OCI-LY7 (cell line): ENCODE results near the gene NEURL2. TPM values are rescaled to one million over a fixed set of nuclear protein-coding genes. Genes with fewer than 3 reads are reported as not detected.

Source experiments
- BruUV-seq: library from RNA; stranded (reverse); fragments of 400-500 nt; replicated peaks from 2 replicates; lab custom pipeline; 2021; lab: Mats Ljungman, UMichigan
- CTCF ChIA-PET: fragments of 300-600 bp; sonication (Branson Sonifier 250); formaldehyde crosslinking; loops from one replicate; lab custom pipeline; 2022; ENCODE audit warnings: antibody characterized with exemption; ENCODE audit not compliant: unreplicated experiment; lab: Charles Lee
- POLR2A ChIA-PET: fragments of 300-600 bp; sonication (Branson Sonifier 250); formaldehyde crosslinking; loops from one replicate; lab custom pipeline; 2022; ENCODE audit warnings: antibody characterized with exemption; lab: Charles Lee
- DNase-seq: peaks from one replicate; pipeline ENCODE4 v3.0.0-alpha.2; 2015; ENCODE audit warnings: low spot score
- H2AFZ ChIP-seq: fragments of 200-600 bp; sonication (generic), shearing (Covaris generic); 2 replicates; pipeline ENCODE4 v1.6.1; 2014; ENCODE audit warnings: mild to moderate bottlenecking, antibody characterized with exemption, low read length, moderate library complexity
- H3K27ac ChIP-seq: fragments of 200-600 bp; sonication (generic); 2 replicates; pipeline ENCODE4 v1.5.1; 2014; ENCODE audit warnings: mixed run types, low read depth, mild to moderate bottlenecking, moderate library complexity, low read length, inconsistent platforms; ENCODE audit not compliant: poor library complexity, severe bottlenecking
- H3K36me3 ChIP-seq: fragments of 200-600 bp; sonication (generic); 2 replicates; pipeline ENCODE4 v1.6.1; 2014; ENCODE audit warnings: mild to moderate bottlenecking, antibody characterized with exemption, low read length, moderate library complexity, mixed read lengths; ENCODE audit not compliant: insufficient read depth
- H3K4me1 ChIP-seq: fragments of 200-600 bp; sonication (generic); 2 replicates; pipeline ENCODE4 v1.5.1; 2014; ENCODE audit warnings: mild to moderate bottlenecking, low read length; ENCODE audit not compliant: insufficient read depth, poor library complexity, severe bottlenecking
- H3K4me2 ChIP-seq: fragments of 200-600 bp; sonication (generic); 2 replicates; pipeline ENCODE4 v1.6.1; 2014; ENCODE audit warnings: mild to moderate bottlenecking, low read length
- H3K4me3 ChIP-seq: fragments of 200-600 bp; sonication (generic); 2 replicates; pipeline ENCODE4 v1.5.1; 2014; ENCODE audit warnings: mild to moderate bottlenecking, low read depth, low read length; ENCODE audit not compliant: poor library complexity, severe bottlenecking
- H3K79me2 ChIP-seq: fragments of 200-600 bp; sonication (generic); 2 replicates; pipeline ENCODE4 v1.6.1; 2016; ENCODE audit warnings: low read depth, mild to moderate bottlenecking, low read length, moderate library complexity, mixed read lengths; ENCODE audit not compliant: insufficient read depth
- H3K9me2 ChIP-seq: fragments of 200-600 bp; sonication (generic); 2 replicates; pipeline ENCODE4 v1.6.1; 2016; ENCODE audit warnings: mild to moderate bottlenecking, low read length, mixed read lengths; ENCODE audit not compliant: insufficient read depth
- H3K9me3 ChIP-seq: fragments of 200-600 bp; sonication (generic); 2 replicates; pipeline ENCODE4 v1.6.1; 2014; ENCODE audit warnings: mild to moderate bottlenecking, mixed run types, low read length, mixed read lengths
- H4K20me1 ChIP-seq: fragments of 200-600 bp; sonication (generic); 2 replicates; pipeline ENCODE4 v1.6.1; 2014; ENCODE audit warnings: mild to moderate bottlenecking, antibody characterized with exemption, low read length, moderate library complexity, mixed read lengths; ENCODE audit not compliant: insufficient read depth
- EZH2phosphoT487 ChIP-seq: fragments of 200-600 bp; sonication (generic); IDR thresholded peaks from 2 replicates; pipeline ENCODE4 v1.6.1; 2018; ENCODE audit warnings: low read depth, borderline replicate concordance, mild to moderate bottlenecking, mixed run types, antibody characterized with exemption, low read length, moderate library complexity, mixed read lengths
- intact Hi-C: fragments of 100-400 bp; cut with micrococcal nuclease; formaldehyde crosslinking; loops from one replicate; pipeline ENCODE4 v1.10.0; 2022; ENCODE audit not compliant: unreplicated experiment
- total RNA-seq, 2 experiments: library from RNA; depleted of rRNA in 1 of 2; stranded (reverse); fragments of >200 nt in 1 of 2; shearing (Covaris generic) in 1 of 2; gene quantifications; 2 replicates each; pipeline ENCODE4 v1.2.3, GENCODE V29; 2014 to 2022
- TF ChIP-seq, protein P1 (sequence below): fragments of 200-600 bp; sonication (generic); conservative IDR thresholded peaks from 2 replicates; pipeline ENCODE4 v1.5.1; 2014; ENCODE audit warnings: mild to moderate bottlenecking, antibody characterized with exemption, low read length, moderate library complexity, mixed read lengths

The NEURL2 gene
- total RNA-seq, 2 experiments from 2014 or later: 9.9 to 10.7 TPM

DNA sequence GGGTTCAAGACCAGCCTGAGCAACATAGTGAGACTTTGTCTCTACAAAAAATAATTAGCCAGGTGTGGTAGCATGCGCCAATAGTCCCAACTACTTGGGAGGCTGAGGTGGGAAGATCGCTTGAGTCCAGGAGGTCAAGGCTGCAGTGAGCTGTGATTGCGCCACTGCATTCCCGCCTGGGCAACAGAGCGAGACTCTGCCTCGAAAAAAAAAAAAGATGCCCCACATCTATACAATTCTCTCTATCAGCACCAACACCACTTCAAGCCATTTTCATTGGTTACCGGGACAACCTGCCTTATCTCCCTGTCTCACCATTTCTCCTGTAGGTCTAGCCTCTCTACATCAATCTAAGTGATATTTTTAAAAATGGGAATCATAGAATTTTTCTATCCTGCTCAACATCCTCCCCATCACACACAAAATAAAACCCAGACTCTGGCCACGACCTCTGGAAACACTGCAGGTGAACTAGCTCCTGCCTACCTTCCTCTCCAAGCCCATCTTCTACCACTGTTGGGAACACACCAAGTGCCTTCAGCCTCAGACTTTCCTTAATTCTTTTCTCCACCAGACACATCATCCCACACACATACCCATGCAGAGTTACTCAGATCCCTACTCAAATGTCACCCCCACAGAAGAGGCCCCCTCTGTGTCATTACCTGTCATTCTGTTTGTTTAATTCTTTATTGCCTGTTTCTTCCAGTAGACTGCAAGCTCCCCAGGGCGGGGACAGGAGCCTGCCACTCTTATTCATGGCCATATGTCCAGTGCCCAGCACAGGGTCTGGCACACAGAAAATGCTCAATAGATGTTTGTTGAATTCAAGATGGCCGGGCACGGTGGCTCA is 30.6 kb upstream of the NEURL2 start:
- Histone ChIP-seq H3K79me2 (no peaks in the 10 kb centered on the region), H4K20me1 (no peaks in the 10 kb centered on the region), H3K4me2 (no peak overlapping the region), H3K27ac (no peak overlapping the region), H3K36me3 (no peaks in the 10 kb centered on the region), H2AFZ (no peak overlapping the region), H3K4me3 (no peak overlapping the region), H3K9me3 (no peaks in the 10 kb centered on the region), H3K4me1 (no peaks in the 10 kb centered on the region), H3K9me2 (no peaks in the 10 kb centered on the region)
- intact Hi-C loops: no loop called here
- BruUV-seq: no TSS peak
- TF ChIP-seq, protein P1, sequence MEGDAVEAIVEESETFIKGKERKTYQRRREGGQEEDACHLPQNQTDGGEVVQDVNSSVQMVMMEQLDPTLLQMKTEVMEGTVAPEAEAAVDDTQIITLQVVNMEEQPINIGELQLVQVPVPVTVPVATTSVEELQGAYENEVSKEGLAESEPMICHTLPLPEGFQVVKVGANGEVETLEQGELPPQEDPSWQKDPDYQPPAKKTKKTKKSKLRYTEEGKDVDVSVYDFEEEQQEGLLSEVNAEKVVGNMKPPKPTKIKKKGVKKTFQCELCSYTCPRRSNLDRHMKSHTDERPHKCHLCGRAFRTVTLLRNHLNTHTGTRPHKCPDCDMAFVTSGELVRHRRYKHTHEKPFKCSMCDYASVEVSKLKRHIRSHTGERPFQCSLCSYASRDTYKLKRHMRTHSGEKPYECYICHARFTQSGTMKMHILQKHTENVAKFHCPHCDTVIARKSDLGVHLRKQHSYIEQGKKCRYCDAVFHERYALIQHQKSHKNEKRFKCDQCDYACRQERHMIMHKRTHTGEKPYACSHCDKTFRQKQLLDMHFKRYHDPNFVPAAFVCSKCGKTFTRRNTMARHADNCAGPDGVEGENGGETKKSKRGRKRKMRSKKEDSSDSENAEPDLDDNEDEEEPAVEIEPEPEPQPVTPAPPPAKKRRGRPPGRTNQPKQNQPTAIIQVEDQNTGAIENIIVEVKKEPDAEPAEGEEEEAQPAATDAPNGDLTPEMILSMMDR: no peak
- TF ChIP-seq EZH2phosphoT487: no peak
- DNase-seq: no peak
- CTCF ChIA-PET: no interaction called here
- POLR2A ChIA-PET: interaction anchor here (0.7 to 1.0 kb wide), 3 partner anchors 11 to 505 kb away, joined by 3 to 5 read pairs (median 3); no protein-coding TSS in a partner anchor

DNA sequence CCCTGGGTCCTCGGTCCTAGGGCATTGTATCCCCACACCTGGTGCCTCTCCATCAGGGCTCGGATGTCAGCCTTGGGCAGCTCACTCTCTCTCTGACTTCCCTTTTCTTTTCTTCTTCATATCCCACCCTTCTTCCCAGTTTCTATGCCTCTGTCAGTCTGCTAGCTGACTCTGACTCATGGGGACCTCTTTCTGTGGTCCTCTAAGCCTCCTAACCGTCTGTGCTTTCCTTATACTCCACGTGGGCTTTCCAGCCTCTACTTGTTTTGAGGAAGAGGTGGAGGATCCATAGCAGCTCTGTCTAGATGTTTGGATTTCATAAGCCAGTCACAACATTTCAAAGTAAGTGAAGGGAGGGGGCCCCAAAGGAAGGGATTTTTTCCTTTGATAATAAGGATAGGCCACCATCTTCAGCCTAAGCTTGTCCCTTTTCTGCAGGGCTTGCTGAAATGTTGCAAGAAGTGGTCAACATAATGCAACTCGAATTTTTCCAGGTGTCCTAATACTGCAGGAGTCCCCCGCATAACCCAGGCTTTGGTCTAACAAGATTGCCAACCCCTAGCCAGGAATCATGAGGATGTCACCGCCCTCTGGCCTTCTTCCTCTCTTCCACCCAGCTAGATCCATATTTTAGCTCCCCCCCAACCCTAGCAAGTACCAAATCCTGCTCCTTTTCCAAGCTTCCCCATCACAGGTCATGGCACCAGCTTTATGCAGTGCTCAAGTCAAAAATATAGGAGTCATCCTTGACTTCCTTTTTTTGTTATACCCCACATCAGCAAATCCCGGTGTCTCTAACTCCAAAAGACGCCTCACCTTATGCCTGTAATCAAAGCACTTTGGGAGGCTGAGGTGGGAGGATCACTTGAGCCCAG is 29.7 kb upstream of the NEURL2 start:
- TF ChIP-seq, protein P1: no peak
- no peak for TF ChIP-seq EZH2phosphoT487
- Histone ChIP-seq H4K20me1 (no peaks in the 10 kb centered on the region), H3K9me2 (no peaks in the 10 kb centered on the region), H3K4me1 (no peaks in the 10 kb centered on the region), H3K4me2 (no peak overlapping the region), H3K79me2 (no peaks in the 10 kb centered on the region), H3K36me3 (no peaks in the 10 kb centered on the region), H2AFZ (no peak overlapping the region), H3K4me3 (no peak overlapping the region), H3K27ac (no peak overlapping the region), H3K9me3 (no peaks in the 10 kb centered on the region)
- BruUV-seq: no TSS peak
- ChIA-PET CTCF (no interaction called here), POLR2A (interaction anchor here (0.6 to 1.5 kb wide), 5 partner anchors 10 to 674 kb away, joined by 3 to 5 read pairs (median 4); no protein-coding TSS in a partner anchor)
- intact Hi-C loops: no loop called here
- DNase-seq: no peak
